H9 (cell line): ENCODE measurements around the gene IGFBP4. TPM values are rescaled to one million over a fixed set of nuclear protein-coding genes. Genes with fewer than 3 reads are reported as not detected.

Source experiments
- DNase-seq: peaks from one replicate; pipeline ENCODE4 v3.0.0-alpha.2; 2017
- H2AFZ ChIP-seq: one replicate; pipeline ENCODE4 v1.6.1; 2013; ENCODE audit warnings: mild to moderate bottlenecking, low read length, control low read depth, moderate library complexity
- H2AK5ac ChIP-seq: 2 replicates; pipeline ENCODE4 v1.6.1; 2013; ENCODE audit warnings: low read length, control low read depth, mixed read lengths; ENCODE audit not compliant: insufficient read length
- H2BK120ac ChIP-seq: one replicate; pipeline ENCODE4 v1.6.1; 2013; ENCODE audit warnings: low read depth, mild to moderate bottlenecking, low read length, control low read depth, inconsistent platforms; ENCODE audit not compliant: poor library complexity, severe bottlenecking
- H2BK12ac ChIP-seq: 2 replicates; pipeline ENCODE4 v1.6.1; 2013; ENCODE audit warnings: low read length, control low read depth, mixed read lengths, low read depth; ENCODE audit not compliant: insufficient read length
- H2BK15ac ChIP-seq: 2 replicates; pipeline ENCODE4 v1.6.1; 2013; ENCODE audit warnings: low read depth, low read length, control low read depth
- H2BK20ac ChIP-seq: one replicate; pipeline ENCODE4 v1.6.1; 2013; ENCODE audit warnings: low read depth, mild to moderate bottlenecking, low read length, control low read depth, inconsistent platforms; ENCODE audit not compliant: poor library complexity, severe bottlenecking
- H2BK5ac ChIP-seq: 2 replicates; pipeline ENCODE4 v1.6.1; 2013; ENCODE audit warnings: low read length, control low read depth, mixed read lengths; ENCODE audit not compliant: insufficient read length
- H3K14ac ChIP-seq: 2 replicates; pipeline ENCODE4 v1.6.1; 2013; ENCODE audit warnings: low read length, control low read depth; ENCODE audit not compliant: insufficient read depth
- H3K18ac ChIP-seq: 2 replicates; pipeline ENCODE4 v1.6.1; 2013; ENCODE audit warnings: low read depth, mild to moderate bottlenecking, mixed read lengths, low read length, control low read depth; ENCODE audit not compliant: insufficient read length
- H3K23ac ChIP-seq: 2 replicates; pipeline ENCODE4 v1.6.1; 2013; ENCODE audit warnings: low read length, control low read depth, mixed read lengths, low read depth; ENCODE audit not compliant: insufficient read length
- H3K23me2 ChIP-seq: 2 replicates; pipeline ENCODE4 v1.6.1; 2013; ENCODE audit warnings: low read depth, mild to moderate bottlenecking, mixed read lengths, low read length, control low read depth; ENCODE audit not compliant: insufficient read length, poor library complexity, severe bottlenecking
- H3K27ac ChIP-seq: 2 replicates; pipeline ENCODE4 v1.5.1; 2013; ENCODE audit warnings: low read length, control low read depth, mixed read lengths, low read depth; ENCODE audit not compliant: insufficient read length
- H3K27me3 ChIP-seq: 2 replicates; pipeline ENCODE4 v1.6.1; 2013; ENCODE audit warnings: low read length, control low read depth, inconsistent platforms; ENCODE audit not compliant: insufficient read depth
- H3K4ac ChIP-seq: 2 replicates; pipeline ENCODE4 v1.6.1; 2013; ENCODE audit warnings: low read depth, mild to moderate bottlenecking, control low read depth, inconsistent platforms, low read length, moderate library complexity
- H3K4me1 ChIP-seq: 2 replicates; pipeline ENCODE4 v1.6.1; 2013; ENCODE audit warnings: low read length, control low read depth, inconsistent platforms; ENCODE audit not compliant: insufficient read depth
- H3K4me2 ChIP-seq: 2 replicates; pipeline ENCODE4 v1.6.1; 2013; ENCODE audit warnings: low read length, control low read depth, mixed read lengths; ENCODE audit not compliant: insufficient read length, insufficient read depth
- H3K56ac ChIP-seq: 2 replicates; pipeline ENCODE4 v1.6.1; 2013; ENCODE audit warnings: low read depth, mild to moderate bottlenecking, mixed read lengths, low read length, control low read depth; ENCODE audit not compliant: insufficient read length
- H3K79me1 ChIP-seq: 2 replicates; pipeline ENCODE4 v1.6.1; 2013; ENCODE audit warnings: low read depth, mild to moderate bottlenecking, moderate library complexity, low read length, control low read depth, inconsistent platforms; ENCODE audit not compliant: insufficient read depth, poor library complexity, severe bottlenecking
- H3K79me2 ChIP-seq: 2 replicates; pipeline ENCODE4 v1.6.1; 2013; ENCODE audit warnings: low read length, control low read depth, inconsistent platforms; ENCODE audit not compliant: insufficient read depth
- H3K9ac ChIP-seq: 2 replicates; pipeline ENCODE4 v1.6.1; 2013; ENCODE audit warnings: low read length, control low read depth, mixed read lengths; ENCODE audit not compliant: insufficient read length; ENCODE audit errors: extremely low read depth
- H3K9me3 ChIP-seq: one replicate; pipeline ENCODE4 v1.6.1; 2013; ENCODE audit warnings: low read depth, low read length, inconsistent platforms; ENCODE audit not compliant: control insufficient read depth
- H3T11ph ChIP-seq: one replicate; pipeline ENCODE4 v1.6.1; 2013; ENCODE audit warnings: mild to moderate bottlenecking, low read length, control low read depth, inconsistent platforms
- H4K20me1 ChIP-seq: one replicate; pipeline ENCODE4 v1.6.1; 2013; ENCODE audit not compliant: control insufficient read depth, insufficient read length, insufficient read depth
- H4K5ac ChIP-seq: 2 replicates; pipeline ENCODE4 v1.6.1; 2013; ENCODE audit warnings: low read depth, mild to moderate bottlenecking, mixed read lengths, low read length, control low read depth; ENCODE audit not compliant: insufficient read length
- H4K8ac ChIP-seq: replicated peaks from 2 replicates; pipeline ENCODE4 v1.6.1; 2013; ENCODE audit warnings: low read length, control low read depth, mixed read lengths, low read depth; ENCODE audit not compliant: insufficient read length
- H4K91ac ChIP-seq: 2 replicates; pipeline ENCODE4 v1.6.1; 2013; ENCODE audit warnings: low read depth, mild to moderate bottlenecking, moderate library complexity, mixed read lengths, low read length, control low read depth; ENCODE audit not compliant: insufficient read length
- H3K27ac Mint-ChIP-seq, 3 experiments: 2 replicates in 2 of 3; 3 replicates in 1 of 3; pipeline ENCODE4 v1.8.0; 2020 to 2021; ENCODE audit warnings: mixed read lengths in 3 of 3, mild to moderate bottlenecking in 1 of 3, moderate library complexity in 1 of 3
- H3K27me3 Mint-ChIP-seq: 2 replicates; pipeline ENCODE4 v1.8.0; 2021; ENCODE audit warnings: low read depth, mild to moderate bottlenecking, moderate library complexity, mixed read lengths
- H3K36me3 Mint-ChIP-seq, 3 experiments: 2 replicates in 2 of 3; 3 replicates in 1 of 3; pipeline ENCODE4 v1.8.0; 2020 to 2021; ENCODE audit warnings: low read depth in 3 of 3, mixed read lengths in 3 of 3; ENCODE audit not compliant: insufficient read depth in 1 of 3
- H3K4me1 Mint-ChIP-seq, 2 experiments: 2 replicates each; pipeline ENCODE4 v1.8.0; 2020; ENCODE audit warnings: mixed read lengths in 2 of 2
- H3K4me3 Mint-ChIP-seq, 2 experiments: 2 replicates in 1 of 2; 3 replicates in 1 of 2; pipeline ENCODE4 v1.8.0; 2020 to 2021; ENCODE audit warnings: mild to moderate bottlenecking in 2 of 2, mixed read lengths in 2 of 2, moderate library complexity in 1 of 2
- H3K9me3 Mint-ChIP-seq, 2 experiments: 2 replicates in 1 of 2; 3 replicates in 1 of 2; pipeline ENCODE4 v1.8.0; 2020; ENCODE audit warnings: mild to moderate bottlenecking in 2 of 2, mixed read lengths in 2 of 2, moderate library complexity in 1 of 2
- WGBS: extraction: QIAGEN DNeasy Blood & Tissue Kit; methylation state at CpG from one replicate; pipeline ENCODE4 v1.1.7; 2013; ENCODE audit warnings: missing lambda C conversion rate, low lambda C conversion rate, mixed read lengths; ENCODE audit not compliant: insufficient read length; ENCODE audit errors: extremely low coverage; 5-methylcytosine and 5-hydroxymethylcytosine counted together
- total RNA-seq: library from RNA; stranded (reverse); gene quantifications from 2 replicates; pipeline ENCODE4 v1.2.1, GENCODE V29; 2021
- TF ChIP-seq, protein P1 (sequence below): fragments of 200-600 bp; sonication (generic); conservative IDR thresholded peaks from 3 replicates; pipeline ENCODE4 v1.8.0; 2021; ENCODE audit warnings: antibody characterized with exemption, mild to moderate bottlenecking

The IGFBP4 gene
- total RNA-seq, 1 experiment from 2014 or later, result 49.9 TPM

DNA sequence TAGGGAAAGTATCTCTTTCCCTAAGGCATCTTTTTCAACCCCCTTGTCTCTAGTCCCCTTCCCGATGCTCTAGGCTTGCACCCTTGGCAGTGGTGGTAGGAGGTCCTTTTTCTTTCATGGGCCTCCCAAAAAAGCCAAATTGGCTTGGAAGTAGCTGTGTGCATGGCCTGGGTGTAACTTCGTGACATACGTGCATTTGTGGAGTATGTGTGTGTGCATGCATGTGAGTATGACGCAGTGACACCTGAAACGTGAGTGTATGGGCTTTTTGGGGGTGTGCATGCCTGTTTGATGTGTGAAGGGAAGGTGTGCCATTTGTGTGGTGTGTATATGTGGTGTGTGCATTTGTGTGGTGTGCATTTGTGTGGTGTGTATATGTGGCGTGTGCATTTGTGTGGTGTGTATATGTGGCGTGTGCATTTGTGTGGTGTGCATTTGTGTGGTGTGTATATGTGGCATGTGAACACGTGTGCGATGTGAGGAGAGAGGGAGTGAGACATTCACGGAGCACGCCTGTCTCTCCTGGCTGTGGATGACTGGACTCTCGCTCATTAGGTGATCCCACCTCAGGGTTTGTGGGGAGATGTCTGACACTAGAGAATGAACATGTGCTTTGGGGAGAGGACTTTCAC lies 15.7 kb downstream of the IGFBP4 start:
- no peak overlapping the region for H2BK120ac ChIP-seq
- no peak overlapping the region for H2AFZ ChIP-seq
- peaks cover 2% of the 10 kb centered on the region for H4K20me1 ChIP-seq
- H2BK15ac ChIP-seq, result no peak overlapping the region
- H3K9ac ChIP-seq, result no peak overlapping the region
- H4K91ac ChIP-seq, result no peak overlapping the region
- H3K79me2 ChIP-seq, result no peaks in the 10 kb centered on the region
- H3K79me1 ChIP-seq, result no peaks in the 10 kb centered on the region
- peaks cover 31 to 48% of the 10 kb centered on the region in 2 experiments for H3K4me1 Mint-ChIP-seq
- no peaks in the 10 kb centered on the region for H3K9me3 ChIP-seq
- no peak overlapping the region for H2BK12ac ChIP-seq
- no peak overlapping the region for H3T11ph ChIP-seq
- H3K4me1 ChIP-seq, result peaks cover 7% of the 10 kb centered on the region; the same call in 1 of the 2 replicates
- peak overlapping the region in 2 of 3 experiments; percentile 1 to 74; a peak in 3 of 7 replicates for H3K27ac Mint-ChIP-seq
- no peaks in the 10 kb centered on the region for H3K9me3 Mint-ChIP-seq
- H2BK20ac ChIP-seq, result no peak overlapping the region
- H3K27ac ChIP-seq, result no peak overlapping the region
- H3K27me3 ChIP-seq, result no peaks in the 10 kb centered on the region
- no peak overlapping the region for H3K23ac ChIP-seq
- WGBS, result no CpG with 5 or more reads among the region's 12 CpGs
- no peak overlapping the region for H2BK5ac ChIP-seq
- H3K4me2 ChIP-seq, result no peak overlapping the region
- no peaks in the 10 kb centered on the region for H3K27me3 Mint-ChIP-seq
- no peak overlapping the region for H2AK5ac ChIP-seq
- H3K4me3 Mint-ChIP-seq, result peak overlapping the region in 1 of 2 experiments; percentile 22; a peak in 1 of 5 replicates
- no peak overlapping the region for H3K14ac ChIP-seq
- H3K4ac ChIP-seq, result no peak overlapping the region
- no peak for DNase-seq
- no peak overlapping the region for H4K5ac ChIP-seq
- H3K18ac ChIP-seq, result no peak overlapping the region
- H3K56ac ChIP-seq, result no peak overlapping the region
- H4K8ac ChIP-seq, result no peak overlapping the region
- peaks cover 26 to 35% (median 27%) of the 10 kb centered on the region in 3 experiments; a peak in 6 of 7 replicates for H3K36me3 Mint-ChIP-seq
- H3K23me2 ChIP-seq, result no peaks in the 10 kb centered on the region
- TF ChIP-seq, protein P1, sequence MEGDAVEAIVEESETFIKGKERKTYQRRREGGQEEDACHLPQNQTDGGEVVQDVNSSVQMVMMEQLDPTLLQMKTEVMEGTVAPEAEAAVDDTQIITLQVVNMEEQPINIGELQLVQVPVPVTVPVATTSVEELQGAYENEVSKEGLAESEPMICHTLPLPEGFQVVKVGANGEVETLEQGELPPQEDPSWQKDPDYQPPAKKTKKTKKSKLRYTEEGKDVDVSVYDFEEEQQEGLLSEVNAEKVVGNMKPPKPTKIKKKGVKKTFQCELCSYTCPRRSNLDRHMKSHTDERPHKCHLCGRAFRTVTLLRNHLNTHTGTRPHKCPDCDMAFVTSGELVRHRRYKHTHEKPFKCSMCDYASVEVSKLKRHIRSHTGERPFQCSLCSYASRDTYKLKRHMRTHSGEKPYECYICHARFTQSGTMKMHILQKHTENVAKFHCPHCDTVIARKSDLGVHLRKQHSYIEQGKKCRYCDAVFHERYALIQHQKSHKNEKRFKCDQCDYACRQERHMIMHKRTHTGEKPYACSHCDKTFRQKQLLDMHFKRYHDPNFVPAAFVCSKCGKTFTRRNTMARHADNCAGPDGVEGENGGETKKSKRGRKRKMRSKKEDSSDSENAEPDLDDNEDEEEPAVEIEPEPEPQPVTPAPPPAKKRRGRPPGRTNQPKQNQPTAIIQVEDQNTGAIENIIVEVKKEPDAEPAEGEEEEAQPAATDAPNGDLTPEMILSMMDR, result no peak
